Raji (cell line): ENCODE data around the gene PEX14.

Experiments
- POLR2A ChIP-seq: IDR thresholded peaks from 2 replicates; pipeline ENCODE4 v1.6.1; 2011; ENCODE audit warnings: low read depth, low read length, control low read depth; ENCODE audit not compliant: insufficient read depth

Gene PEX14

GRCh38 chr1:10678852-10679251 lies 204.1 kb downstream of the PEX14 start:
- TF ChIP-seq POLR2A = no peak

- no peak for TF ChIP-seq POLR2A
Observed at GRCh38 chr1:10679496-10680220, 204.9 kb downstream of the PEX14 start.
